Measurements from ENCODE around the gene PAQR4.

Gene PAQR4

DNA sequence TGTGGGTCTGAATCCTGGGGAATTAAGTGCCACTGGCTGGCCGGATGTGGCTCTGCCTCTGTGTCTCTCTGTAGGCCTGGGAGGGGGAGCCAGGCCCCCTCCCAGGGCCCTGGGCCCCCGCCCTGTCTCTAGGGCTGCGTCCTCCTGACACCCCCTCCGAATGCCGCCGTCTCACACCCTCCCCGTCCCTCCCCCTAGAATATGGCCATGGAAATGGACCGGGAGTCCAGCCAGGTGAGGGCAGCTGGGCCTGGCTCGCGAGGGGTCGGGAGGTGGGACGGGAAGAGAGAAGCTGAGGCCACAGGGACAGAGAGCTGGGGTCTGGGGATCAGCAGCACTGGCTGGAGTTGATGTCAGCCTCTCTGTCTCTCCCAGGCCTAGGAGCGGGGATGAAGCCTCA is 27.1 kb downstream of the PAQR4 start:
- Mint-ChIP-seq H3K4me3 (no peak overlapping the region), H3K9me3 (no peaks in the 10 kb centered on the region), H3K27me3 (no peaks in the 10 kb centered on the region)

GRCh38 chr16:2999929-3000328 is 30.8 kb downstream of the PAQR4 start:
- H3K4me3 Mint-ChIP-seq: no peak overlapping the region
- H3K27ac Mint-ChIP-seq: peak overlapping the region; percentile 70
- no peaks in the 10 kb centered on the region for H3K9me3 Mint-ChIP-seq
- H3K4me1 Mint-ChIP-seq: no peaks in the 10 kb centered on the region
- no peaks in the 10 kb centered on the region for H3K36me3 Mint-ChIP-seq
- peaks cover under 1% of the 10 kb centered on the region for H3K27me3 Mint-ChIP-seq

More for the DNA sequence above, 27.1 kb downstream of the PAQR4 start:
- no peaks in the 10 kb centered on the region for H3K4me1 Mint-ChIP-seq
- no peak overlapping the region for H3K27ac Mint-ChIP-seq
- H3K36me3 Mint-ChIP-seq: no peaks in the 10 kb centered on the region

DNA sequence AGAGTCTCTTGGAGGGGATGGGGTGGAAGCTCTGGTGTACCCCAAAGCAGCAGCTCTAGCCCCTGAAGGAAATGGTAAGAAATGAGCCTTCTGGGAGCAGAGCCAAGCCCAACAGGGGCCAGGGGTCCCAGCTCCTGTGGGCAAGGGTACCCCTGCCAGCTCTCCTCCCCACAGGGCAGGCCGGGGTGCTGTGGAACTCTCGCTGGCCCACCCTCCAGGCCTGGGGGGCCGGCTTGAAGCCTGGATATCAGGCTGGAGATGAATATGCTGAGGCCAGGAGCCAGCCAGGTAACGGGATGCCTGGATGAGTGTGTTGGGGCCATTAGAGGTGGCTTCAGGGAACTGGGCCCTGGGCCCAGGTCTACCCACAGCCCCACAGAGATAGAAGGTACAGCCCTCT is 31.4 kb downstream of the PAQR4 start:
- H3K27ac Mint-ChIP-seq: no peak overlapping the region
- no peaks in the 10 kb centered on the region for H3K36me3 Mint-ChIP-seq
- H3K9me3 Mint-ChIP-seq: no peaks in the 10 kb centered on the region
- H3K4me3 Mint-ChIP-seq: no peak overlapping the region
- no peaks in the 10 kb centered on the region for H3K4me1 Mint-ChIP-seq
- H3K27me3 Mint-ChIP-seq: peaks cover 1% of the 10 kb centered on the region

- Mint-ChIP-seq H3K4me3 (no peak overlapping the region), H3K9me3 (no peaks in the 10 kb centered on the region), H3K27ac (no peak overlapping the region), H3K36me3 (no peaks in the 10 kb centered on the region), H3K4me1 (no peaks in the 10 kb centered on the region), H3K27me3 (peaks cover 2% of the 10 kb centered on the region)
These were observed 32.2 kb downstream of the PAQR4 start for GRCh38 chr16:3001316-3001715.

DNA sequence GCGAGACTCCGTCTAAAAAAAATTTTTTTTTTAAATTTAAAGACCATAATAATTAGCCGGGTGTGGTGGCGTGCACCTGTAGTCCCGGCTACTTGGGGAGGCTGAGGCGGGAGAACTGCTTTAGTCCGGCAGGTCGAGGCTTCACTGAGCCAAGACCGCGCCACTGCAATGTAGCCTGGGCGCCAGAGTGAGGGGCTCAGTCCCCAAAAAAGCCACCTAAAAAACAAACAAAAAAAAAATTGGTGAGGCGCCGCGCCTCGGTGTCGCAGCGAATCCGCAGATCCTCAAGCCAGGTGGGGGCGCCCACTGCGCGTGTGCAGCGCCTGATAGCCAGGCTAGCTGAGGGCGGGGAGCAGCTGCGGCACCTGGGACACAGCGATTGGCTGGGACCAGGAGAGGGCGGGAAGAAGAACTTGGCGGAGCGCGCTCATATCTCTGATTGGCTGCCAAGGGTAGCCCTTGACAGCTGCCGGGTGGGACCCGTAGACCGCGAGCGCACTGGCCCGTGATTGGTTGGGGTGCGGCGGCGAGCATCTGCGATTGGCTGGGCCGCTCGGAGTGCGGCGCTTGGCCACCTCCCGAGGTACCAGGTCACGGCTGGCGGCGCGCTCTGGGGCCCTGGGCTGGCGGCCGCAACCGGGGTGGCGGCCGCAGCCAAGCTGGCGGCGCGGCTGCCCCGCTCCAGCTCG is 34.6 kb downstream of the PAQR4 start:
- Mint-ChIP-seq H3K27me3 (peaks cover 3% of the 10 kb centered on the region), H3K36me3 (no peaks in the 10 kb centered on the region), H3K4me3 (peak overlapping the region; percentile 78), H3K27ac (peak overlapping the region; percentile 65), H3K4me1 (peaks cover 23% of the 10 kb centered on the region), H3K9me3 (no peaks in the 10 kb centered on the region)

GRCh38 chr16:3004319-3004718 is 35.2 kb downstream of the PAQR4 start:
- H3K27ac Mint-ChIP-seq: no peak overlapping the region
- H3K4me3 Mint-ChIP-seq: no peak overlapping the region
- H3K27me3 Mint-ChIP-seq: peaks cover 3% of the 10 kb centered on the region
- peaks cover 24% of the 10 kb centered on the region for H3K4me1 Mint-ChIP-seq
- H3K36me3 Mint-ChIP-seq: no peaks in the 10 kb centered on the region
- no peaks in the 10 kb centered on the region for H3K9me3 Mint-ChIP-seq

- H3K9me3 Mint-ChIP-seq: no peaks in the 10 kb centered on the region
- H3K27me3 Mint-ChIP-seq: peaks cover 3% of the 10 kb centered on the region
- peaks cover 24% of the 10 kb centered on the region for H3K4me1 Mint-ChIP-seq
- peak overlapping the region; percentile 47 for H3K4me3 Mint-ChIP-seq
- H3K36me3 Mint-ChIP-seq: no peaks in the 10 kb centered on the region
- H3K27ac Mint-ChIP-seq: no peak overlapping the region
These were observed 35.7 kb downstream of the PAQR4 start for GRCh38 chr16:3004781-3005284.

DNA sequence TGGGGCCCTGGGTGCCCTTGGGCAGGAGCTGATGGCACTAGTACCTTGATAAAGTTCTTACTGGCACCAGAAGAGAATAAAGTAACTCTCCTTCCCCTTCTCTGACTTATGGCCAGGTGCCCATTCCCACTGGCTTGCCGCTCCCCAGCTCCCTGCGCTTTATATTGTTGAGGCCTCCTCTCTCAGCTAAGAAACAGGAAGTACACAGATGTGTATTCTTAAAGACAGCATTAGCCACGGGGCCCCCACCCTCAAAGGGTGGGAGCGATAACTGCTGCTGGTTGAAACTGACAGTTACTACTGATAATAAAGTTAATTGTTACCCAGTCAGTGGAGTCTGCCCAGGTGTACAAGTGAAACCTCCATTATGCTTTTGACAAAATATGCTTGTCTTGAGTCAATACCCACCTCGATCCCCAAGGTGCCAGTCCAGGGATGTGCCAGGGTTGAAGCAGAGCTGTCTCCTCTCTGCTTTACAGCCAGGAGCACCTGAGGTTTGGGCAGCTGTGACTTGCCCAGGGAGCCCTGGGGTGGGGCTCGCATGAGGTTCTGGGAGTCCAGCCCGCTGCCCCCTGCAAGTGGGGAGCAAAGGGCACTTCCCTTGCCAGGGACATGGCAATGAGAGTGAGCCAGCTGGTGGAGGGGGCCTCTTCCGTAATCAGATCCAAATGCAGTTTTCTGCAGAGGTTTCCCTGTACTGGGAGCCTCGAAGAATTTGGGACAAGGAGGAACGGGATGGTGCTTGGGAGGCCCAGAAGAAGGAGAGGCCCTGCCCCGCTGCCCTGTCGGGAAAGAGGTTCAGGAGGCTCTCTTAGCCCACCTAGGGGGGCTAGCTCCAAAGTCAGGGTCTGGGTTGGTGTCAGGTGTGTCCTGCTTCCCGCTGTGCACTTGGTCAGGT is 38.2 kb downstream of the PAQR4 start:
- H3K27me3 Mint-ChIP-seq: peaks cover 3% of the 10 kb centered on the region

GRCh38 chr16:3007957-3008689 is 39.0 kb downstream of the PAQR4 start:
- H3K9me3 Mint-ChIP-seq: no peaks in the 10 kb centered on the region
- peak overlapping the region; percentile 69 for H3K4me3 Mint-ChIP-seq
- H3K27ac Mint-ChIP-seq: peak overlapping the region; percentile 68
- no peaks in the 10 kb centered on the region for H3K36me3 Mint-ChIP-seq
- peaks cover 24% of the 10 kb centered on the region for H3K4me1 Mint-ChIP-seq
- peaks cover 3% of the 10 kb centered on the region for H3K27me3 Mint-ChIP-seq

More for the DNA sequence above, 38.2 kb downstream of the PAQR4 start:
- no peak overlapping the region for H3K27ac Mint-ChIP-seq
- H3K4me3 Mint-ChIP-seq: peak overlapping the region; percentile 69
- H3K4me1 Mint-ChIP-seq: peaks cover 24% of the 10 kb centered on the region
- H3K36me3 Mint-ChIP-seq: no peaks in the 10 kb centered on the region
- H3K9me3 Mint-ChIP-seq: no peaks in the 10 kb centered on the region

GRCh38 chr16:3008690-3009037 is 39.5 kb downstream of the PAQR4 start:
- Mint-ChIP-seq H3K36me3 (no peaks in the 10 kb centered on the region), H3K9me3 (no peaks in the 10 kb centered on the region), H3K27me3 (peaks cover 3% of the 10 kb centered on the region), H3K4me1 (peaks cover 24% of the 10 kb centered on the region), H3K4me3 (no peak overlapping the region), H3K27ac (no peak overlapping the region)

DNA sequence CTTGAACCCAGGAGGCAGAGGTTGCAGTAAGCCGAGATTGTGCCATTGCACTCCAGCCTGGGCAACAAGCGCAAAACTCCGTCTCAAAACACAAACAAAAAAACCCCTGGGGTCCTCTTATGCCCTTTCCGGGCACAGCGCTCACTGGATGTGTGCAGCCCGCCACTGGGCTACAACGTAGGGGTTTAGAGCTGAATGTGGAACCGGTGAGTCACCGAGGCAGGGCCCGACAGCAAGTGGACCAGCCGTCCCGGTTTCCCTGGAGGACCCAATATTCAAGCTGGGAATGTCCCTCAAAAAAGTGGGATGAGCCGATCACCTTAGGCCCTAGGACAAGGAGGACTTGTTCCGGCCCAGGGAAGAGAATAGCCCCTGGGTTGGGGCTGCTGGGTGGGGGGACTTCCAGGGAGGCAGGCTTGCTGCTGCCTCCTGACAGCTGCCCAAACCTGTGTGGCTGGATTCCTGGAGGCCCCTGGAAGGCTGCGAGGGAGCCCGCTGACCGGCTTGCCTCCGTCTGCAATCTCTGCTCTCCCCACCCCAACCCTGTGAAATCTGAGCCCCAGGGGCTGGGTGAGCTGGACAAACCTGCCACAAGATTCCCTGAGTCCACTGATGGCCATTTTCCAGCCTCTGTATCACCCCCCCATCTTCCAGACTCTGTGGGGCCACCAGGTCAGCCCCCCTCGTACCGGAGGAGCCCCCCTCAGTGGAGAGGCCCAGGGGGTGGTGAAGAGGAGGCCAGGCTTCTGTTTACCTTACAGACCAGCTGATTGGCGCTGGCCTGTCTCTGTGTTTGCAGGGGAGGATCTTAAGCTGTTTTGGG is 40.6 kb downstream of the PAQR4 start:
- Mint-ChIP-seq H3K36me3 (no peaks in the 10 kb centered on the region), H3K27ac (no peak overlapping the region), H3K27me3 (peaks cover 3% of the 10 kb centered on the region)

DNA sequence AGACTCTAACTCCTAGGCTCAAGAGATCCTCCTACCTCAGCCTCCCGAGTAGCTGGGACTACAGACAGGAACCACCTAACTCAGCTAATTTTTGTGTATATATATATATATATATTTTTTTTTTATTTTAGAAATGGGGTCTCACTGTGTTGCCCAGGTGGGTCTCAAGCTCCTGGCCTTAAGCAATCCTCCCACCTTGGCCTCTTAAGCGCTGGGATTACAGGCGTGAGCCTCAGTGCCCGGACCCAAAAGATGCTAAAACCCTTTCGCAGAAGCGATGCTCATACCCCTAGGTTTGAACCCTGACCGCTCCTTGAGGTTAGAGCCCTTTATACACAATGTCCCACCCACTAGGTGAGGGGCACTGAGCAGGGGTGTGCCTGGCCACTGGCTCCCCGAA is 41.4 kb downstream of the PAQR4 start:
- no peak overlapping the region for H3K27ac Mint-ChIP-seq
- H3K4me1 Mint-ChIP-seq: peaks cover 24% of the 10 kb centered on the region
- H3K9me3 Mint-ChIP-seq: no peaks in the 10 kb centered on the region
- peaks cover 2% of the 10 kb centered on the region for H3K27me3 Mint-ChIP-seq
- no peak overlapping the region for H3K4me3 Mint-ChIP-seq
- H3K36me3 Mint-ChIP-seq: no peaks in the 10 kb centered on the region

More for the DNA sequence above, 40.6 kb downstream of the PAQR4 start:
- Mint-ChIP-seq H3K4me3 (no peak overlapping the region), H3K9me3 (no peaks in the 10 kb centered on the region), H3K4me1 (peaks cover 24% of the 10 kb centered on the region)

- H3K27me3 Mint-ChIP-seq: peaks cover 2% of the 10 kb centered on the region
- no peak overlapping the region for H3K27ac Mint-ChIP-seq
- H3K4me1 Mint-ChIP-seq: peaks cover 16% of the 10 kb centered on the region
- no peak overlapping the region for H3K4me3 Mint-ChIP-seq
- no peaks in the 10 kb centered on the region for H3K36me3 Mint-ChIP-seq
- no peaks in the 10 kb centered on the region for H3K9me3 Mint-ChIP-seq
These were observed 43.1 kb downstream of the PAQR4 start for GRCh38 chr16:3012246-3012645.

DNA sequence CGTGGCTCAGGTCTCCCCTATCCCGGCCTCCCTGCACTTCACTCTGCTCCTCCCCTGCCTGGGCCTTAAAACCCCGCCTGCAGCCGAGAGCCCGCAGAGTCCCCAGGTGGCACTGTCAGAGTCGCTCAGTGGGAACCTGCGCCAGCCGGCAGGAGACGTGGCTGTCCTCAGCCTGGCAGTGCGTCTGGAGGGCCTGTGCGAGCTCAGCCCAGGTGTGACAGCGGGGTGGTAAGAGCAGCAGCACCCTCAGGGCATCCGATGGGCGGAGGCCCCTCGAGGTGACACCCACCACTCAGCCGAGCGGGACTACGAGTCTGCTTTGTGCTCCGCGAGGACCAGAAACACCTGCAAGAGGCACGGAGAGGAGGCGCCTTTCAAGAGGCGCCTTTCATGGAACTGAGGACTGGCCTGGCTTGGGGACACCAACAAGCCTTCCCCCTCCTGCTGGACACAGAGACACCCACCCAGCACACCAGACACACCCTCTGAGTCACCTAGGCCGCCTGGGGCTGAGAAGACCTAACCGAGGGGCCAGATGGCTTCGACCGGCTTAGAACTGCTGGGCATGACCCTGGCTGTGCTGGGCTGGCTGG is 43.8 kb downstream of the PAQR4 start, which contains the start of gene CLDN9:
Gene CLDN9 (plus strand): TSS at position 96 of the 593 bp plus-strand sequence. CDS start 440 bp downstream, at position 536.
- H3K4me1 Mint-ChIP-seq: peaks cover 10% of the 10 kb centered on the region
- H3K4me3 Mint-ChIP-seq: no peak within 1 kb of the TSS
- peaks cover 2% of the 10 kb centered on the region for H3K27me3 Mint-ChIP-seq
- H3K36me3 Mint-ChIP-seq: no peaks in the 10 kb centered on the region
- H3K27ac Mint-ChIP-seq: no peak within 1 kb of the TSS
- H3K9me3 Mint-ChIP-seq: no peaks in the 10 kb centered on the region
